ENCODE results near the gene FN3K. TPM values are rescaled to one million over a fixed set of nuclear protein-coding genes. Genes with fewer than 3 reads are reported as not detected.

FN3K gene
- total and polyA plus RNA-seq, 2 of the 4 experiments (the other 2 are of a cell fraction) = 0.90 to 2.9 TPM

- TF ChIP-seq CTCF (conservative IDR thresholded peaks at IDR 0.05; ENCODE audit: low read depth, low read length) = no peak
- no peak for TF ChIP-seq CHD1 (IDR thresholded peaks at IDR 0.05; ENCODE audit: low read depth, low read length)
- no peak for TF ChIP-seq POLR2A (IDR thresholded peaks at IDR 0.05; ENCODE audit: low read depth, low read length)
Observed at GRCh38 chr17:82740906-82741759, 5.7 kb downstream of the FN3K start (continued).
